Measurements from ENCODE around the gene LYAR.
"Not testable (repeated sequence)": the region's sequence is repeated elsewhere in the genome, so short reads cannot be mapped to it uniquely, and the experiment has no call there.

LYAR gene

DNA sequence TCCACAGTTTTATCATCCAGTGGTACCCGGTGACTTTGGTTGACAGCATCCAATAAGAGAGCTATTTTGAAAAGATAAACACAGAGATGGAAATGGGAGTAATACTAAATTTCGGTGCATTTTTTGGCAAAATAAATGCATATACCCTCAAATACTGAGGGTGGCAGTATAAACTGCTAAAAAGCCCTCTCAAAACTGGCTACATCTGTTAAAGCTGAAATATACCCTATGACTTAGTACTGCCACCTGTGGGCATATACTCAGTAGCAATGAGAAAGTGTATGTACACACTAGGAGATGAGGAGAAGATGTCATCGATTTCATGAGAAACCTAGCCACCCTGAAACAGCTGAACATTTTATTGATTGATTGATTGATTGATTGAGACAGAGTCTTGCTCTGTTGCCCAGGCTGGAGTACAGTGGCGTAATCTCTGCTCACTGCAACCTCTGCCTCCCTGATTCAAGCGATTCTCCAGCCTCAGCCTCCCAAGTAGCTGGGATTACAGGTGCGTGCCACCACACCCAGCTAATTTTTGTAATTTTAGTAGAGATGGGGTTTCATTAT lies 29.7 kb downstream of the LYAR start:
- DNase-seq (ENCODE audit: low read depth in 2 of 2), result no peak

DNA sequence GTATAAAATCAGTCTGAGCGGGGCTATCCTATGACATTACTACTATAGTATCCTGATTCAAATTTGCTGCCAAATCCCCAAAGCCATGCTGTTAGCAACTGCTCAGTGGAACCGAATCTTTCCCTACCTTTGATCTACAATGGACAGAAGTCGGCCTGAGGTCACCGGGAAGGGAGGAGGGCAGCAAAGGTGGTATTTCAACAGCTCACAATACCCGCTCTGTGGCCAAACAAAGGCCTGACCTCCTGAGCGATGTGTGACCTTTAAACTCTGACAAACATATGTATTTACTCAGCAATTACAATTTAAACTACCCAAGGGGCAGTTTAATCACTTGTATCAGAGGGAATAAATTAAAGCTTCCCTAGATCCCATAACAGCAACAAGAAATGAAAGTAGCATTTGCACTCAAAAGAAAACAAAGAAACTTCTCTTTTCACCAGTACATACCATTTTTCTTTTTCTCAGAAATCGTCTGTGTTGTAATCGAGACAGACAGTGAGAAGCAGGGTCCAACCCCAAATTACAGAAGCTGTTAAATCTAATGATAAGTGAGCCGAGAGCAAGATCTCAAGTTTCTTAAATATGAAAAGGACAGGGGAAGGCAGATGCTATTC lies 30.4 kb downstream of the LYAR start:
- no peak for DNase-seq (ENCODE audit: low read depth in 2 of 2)

GRCh38 chr4:4257705-4258104 lies 32.2 kb downstream of the LYAR start:
- DNase-seq (ENCODE audit: low read depth in 2 of 2), result not testable (repeated sequence)

- DNase-seq (ENCODE audit: low read depth in 2 of 2), result no peak
Measured at GRCh38 chr4:4256799-4257198, 33.2 kb downstream of the LYAR start.

- no peak for DNase-seq (ENCODE audit: low read depth in 2 of 2)
Measured at GRCh38 chr4:4254666-4255065, 35.3 kb downstream of the LYAR start.

DNA sequence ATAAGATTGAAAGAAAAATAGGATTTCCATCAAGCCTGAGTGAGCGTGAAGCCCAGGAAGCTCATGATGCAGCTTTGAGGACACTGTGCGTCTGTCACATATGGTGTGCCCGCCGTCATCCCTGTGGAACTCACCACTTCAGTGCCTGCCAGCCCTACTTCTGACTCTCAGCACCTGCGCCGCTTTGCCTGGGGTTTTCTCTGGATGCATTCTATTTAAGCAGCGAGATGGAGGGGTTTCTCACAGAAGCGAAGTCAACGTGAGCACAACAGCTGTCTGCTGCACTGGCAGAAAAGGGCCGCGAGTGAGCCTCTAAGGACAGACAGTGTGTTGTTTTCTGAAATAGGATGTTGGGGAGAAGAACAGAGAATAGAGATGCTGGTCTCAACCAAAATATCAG lies 35.8 kb downstream of the LYAR start:
- no peak for DNase-seq (ENCODE audit: low read depth in 2 of 2)

- DNase-seq (ENCODE audit: low read depth in 2 of 2), result no peak
Measured at GRCh38 chr4:4249866-4250265, 40.1 kb downstream of the LYAR start.

DNA sequence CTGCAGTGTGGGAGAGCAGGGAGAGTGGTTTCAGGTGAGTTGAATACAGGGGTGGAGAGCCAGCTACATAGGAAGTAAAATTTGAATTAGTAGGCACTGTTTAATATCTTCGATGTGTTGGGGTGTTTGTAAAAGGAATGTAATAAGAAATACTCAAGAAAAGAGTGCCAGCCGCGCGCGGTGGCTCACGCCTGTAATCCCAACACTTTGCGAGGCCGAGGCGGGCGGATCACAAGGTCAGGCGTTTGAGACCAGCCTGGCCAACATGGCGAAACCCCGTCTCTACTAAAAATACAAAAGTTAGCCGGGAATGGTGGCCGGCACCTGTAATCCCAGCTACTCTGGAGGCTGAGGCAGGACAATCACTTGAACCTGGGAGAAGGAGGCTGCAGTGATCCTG lies 40.6 kb downstream of the LYAR start:
- DNase-seq (ENCODE audit: low read depth in 2 of 2), result not testable (repeated sequence)

DNA sequence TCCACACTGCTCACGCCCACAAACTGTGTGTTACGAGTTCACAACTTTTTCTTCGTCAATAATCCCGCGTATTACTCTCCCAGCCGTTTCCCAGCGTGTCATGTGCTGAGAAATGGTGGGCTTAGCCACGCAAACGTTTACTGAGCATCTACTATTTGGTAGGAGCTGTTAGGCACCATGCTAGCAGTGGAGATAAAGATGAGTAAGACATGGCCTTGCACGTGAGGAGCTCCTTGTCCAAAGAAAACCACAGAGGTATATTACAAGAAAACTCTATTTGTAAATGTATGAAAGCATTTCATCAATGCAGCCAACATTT lies 41.1 kb downstream of the LYAR start:
- no peak for DNase-seq (ENCODE audit: low read depth in 2 of 2)

- DNase-seq (ENCODE audit: low read depth in 2 of 2), result peak; percentile 88 to 89
Measured at GRCh38 chr4:4248029-4248884, 41.7 kb downstream of the LYAR start, which contains the start of gene TMEM128. TMEM128 (minus strand) TSS chr4:4248223; CDS start chr4:4248202, 21 bp downstream.

DNA sequence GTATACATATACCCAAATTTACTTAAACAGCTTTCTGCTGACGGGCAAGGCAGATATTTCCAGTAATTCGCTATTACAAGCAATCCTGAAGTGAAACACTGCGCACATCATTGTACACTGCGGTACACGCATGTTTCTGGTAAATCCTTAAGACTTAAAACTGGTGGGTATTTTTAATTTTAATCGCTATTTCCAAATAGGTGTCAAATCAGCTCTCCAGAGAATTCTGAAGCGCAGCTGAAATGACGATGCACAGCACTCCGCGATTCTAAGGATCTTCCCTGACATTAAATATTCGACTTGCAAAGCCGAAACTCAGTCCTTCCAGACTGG lies 42.3 kb downstream of the LYAR start:
- no peak for DNase-seq (ENCODE audit: low read depth in 2 of 2)

DNA sequence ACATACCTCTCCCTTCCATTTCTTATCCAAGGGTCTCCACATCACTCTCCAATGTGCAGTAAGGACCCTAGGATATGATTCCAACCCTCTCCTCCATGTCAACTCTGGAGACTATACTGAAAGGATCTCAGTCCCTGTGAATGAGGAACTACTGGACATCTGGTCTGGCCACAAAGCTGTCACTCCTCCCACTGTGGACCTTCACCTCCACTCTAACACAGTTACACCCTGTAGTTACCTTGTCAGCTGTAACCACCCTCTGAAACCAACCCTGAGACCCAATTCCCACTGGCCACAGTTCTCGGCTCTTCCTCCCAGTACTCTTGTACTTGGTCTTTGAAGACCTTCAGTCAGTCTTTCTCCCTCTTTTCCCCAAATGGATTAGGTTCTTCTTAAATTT lies 44.8 kb downstream of the LYAR start:
- DNase-seq (ENCODE audit: low read depth in 2 of 2), result no peak

- not testable (repeated sequence) for DNase-seq (ENCODE audit: low read depth in 2 of 2)
Measured at GRCh38 chr4:4239551-4239950, 50.4 kb downstream of the LYAR start.

- DNase-seq (ENCODE audit: low read depth in 2 of 2), result no peak
Measured at GRCh38 chr4:4233610-4234009, 56.3 kb downstream of the LYAR start.

DNA sequence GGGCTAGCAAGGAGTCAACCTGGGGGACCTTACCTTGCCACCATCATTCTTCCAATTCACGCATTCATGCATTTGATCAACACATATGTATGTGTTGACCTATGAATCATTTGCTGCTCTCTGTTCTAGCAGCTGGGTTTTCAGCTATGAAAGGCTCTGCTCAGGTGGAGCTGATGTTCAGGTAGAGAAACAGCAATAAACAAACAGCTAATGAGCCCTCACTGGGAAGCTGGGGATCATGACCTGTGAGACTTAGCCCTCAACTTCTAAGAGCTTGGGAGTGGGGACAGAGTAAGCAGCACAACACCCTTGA lies 61.6 kb downstream of the LYAR start:
- no peak for DNase-seq (ENCODE audit: low read depth in 2 of 2)

DNA sequence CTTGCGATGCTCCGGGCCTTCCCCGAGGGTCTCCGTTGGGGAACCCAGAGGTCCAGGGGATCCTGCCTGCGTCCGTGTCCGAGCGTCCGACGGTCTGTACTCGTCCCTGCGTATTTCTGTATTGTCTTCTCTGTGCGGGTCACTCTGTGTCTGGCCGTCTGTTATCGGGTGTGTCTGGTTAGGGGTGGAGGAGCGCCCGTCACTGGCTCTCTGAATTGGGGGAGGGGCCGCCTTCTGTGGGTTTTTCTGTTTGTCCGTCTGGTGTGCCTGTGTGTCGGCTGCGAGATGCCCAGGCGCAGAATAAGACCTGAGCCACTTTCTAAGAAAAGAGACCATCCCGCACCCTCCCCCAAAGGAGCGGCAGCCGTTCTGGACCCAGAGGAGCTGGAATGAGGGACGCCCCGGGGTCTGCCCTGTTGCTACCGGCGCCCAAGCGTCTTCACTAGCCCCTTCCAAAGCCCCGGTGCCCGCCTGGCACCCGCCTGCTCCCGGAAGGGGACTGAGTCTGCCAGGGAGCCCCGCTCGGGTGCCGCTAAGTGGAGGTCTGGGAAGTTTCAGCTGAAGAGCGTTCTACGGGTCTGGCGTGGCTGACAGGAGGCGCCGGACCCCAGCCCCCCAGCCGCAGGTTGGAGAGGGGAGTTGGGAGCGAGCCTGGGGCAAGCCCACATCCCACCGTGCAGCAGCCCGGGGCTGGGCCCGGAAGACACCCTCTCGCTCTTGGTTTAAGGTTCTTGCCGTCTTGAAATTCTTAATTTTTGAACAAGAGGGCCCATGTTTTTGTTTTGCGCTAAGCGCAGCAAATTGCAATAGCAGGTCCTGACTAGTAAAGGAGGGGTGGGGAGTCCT lies 62.2 kb downstream of the LYAR start:
- no peak for DNase-seq (ENCODE audit: low read depth in 2 of 2)

DNA sequence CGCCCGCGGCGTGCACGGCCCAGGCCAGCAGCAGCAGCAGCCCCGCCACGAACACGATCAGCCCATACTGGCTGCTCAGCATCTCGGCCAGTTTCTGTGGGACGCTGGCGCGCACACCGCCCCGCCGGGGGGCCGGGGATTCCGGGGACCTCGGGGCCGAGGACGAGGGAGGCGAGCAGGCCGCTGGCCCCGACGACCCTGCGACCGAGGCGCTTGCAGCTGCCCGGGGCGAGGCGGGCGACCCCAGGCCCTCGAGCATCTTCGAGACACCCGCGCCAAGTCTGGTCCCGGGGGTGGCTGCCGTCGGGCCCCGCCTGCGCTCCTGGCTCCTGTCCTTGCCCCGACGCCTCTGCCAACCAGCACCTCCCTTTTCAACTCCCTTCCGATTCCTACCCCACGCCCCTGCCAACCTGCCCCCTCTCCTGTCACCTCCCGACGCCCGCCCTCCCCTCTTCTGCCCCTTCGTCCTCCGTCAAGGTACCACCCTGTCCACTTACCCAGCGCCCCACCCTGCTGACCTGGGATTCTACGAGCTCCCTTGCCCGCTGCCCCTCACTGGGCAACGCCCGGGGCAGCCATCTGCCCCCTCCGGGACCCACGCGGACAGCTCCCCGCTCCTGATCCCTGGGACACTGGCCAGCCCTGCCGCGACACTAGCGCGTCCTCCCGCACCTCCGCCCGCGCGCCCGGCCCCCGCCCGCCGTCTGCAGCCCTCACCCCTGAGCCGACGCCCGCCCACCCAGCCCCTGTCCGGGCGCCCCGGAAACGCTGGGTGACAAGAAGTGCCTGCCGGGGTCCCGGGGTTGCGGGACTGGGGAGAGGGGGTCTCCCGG lies 63.1 kb downstream of the LYAR start, which contains the start of gene OTOP1:
Gene OTOP1 (minus strand): TSS at position 324 of the 833 bp plus-strand sequence. CDS start 65 bp downstream, at position 259.
- DNase-seq (ENCODE audit: low read depth in 2 of 2), result no peak

DNA sequence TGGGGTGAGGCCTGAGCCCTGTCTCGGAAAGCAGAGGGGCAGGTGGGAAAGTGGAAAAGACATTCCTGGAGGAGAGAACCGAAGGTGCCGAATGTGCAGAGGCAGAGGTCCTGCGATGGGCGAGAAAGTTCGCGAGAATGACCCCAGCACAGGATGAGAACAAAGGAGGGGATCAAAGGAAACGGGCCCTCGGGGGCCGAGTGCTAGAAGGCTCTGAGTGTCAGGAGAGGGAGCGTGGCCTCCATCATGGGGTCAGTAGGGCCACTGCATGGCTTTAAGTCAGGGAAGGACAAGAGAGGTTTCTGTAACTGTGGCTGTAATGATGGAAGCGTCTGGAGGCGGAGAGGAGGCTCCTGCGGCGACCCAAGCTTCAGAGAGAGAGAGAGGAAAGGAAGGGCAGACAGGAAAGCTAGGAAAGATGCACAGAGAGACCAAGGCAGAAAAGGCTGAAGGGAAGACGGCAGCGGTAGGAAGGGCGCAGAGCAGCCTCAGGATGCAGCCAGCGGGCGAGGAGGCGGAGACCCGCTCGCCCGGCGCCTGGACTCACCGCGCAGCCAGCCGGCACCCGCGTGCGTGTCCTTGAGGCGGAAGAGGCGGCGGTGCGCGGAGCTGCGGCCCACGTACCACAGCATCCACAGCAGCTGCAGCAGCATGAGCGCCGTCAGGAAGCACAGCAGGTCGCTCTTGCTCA lies 63.9 kb downstream of the LYAR start:
- no peak for DNase-seq (ENCODE audit: low read depth in 2 of 2)
